CD4-positive, alpha-beta T cell (primary cell): ENCODE results near the gene WFIKKN1. TPM values are rescaled to one million over a fixed set of nuclear protein-coding genes. Genes with fewer than 3 reads are reported as not detected.

ENCODE experiments used
- ATAC-seq: fragments of 200-7000 bp; cut with Tn5 transposase; one replicate; pipeline ENCODE4 v1.10.0; 2022; ENCODE audit warnings: mild to moderate bottlenecking; ENCODE audit not compliant: poor library complexity
- CTCF ChIA-PET: fragments of 350-600 bp; sonication (Branson Sonifier 250); formaldehyde crosslinking; loops from one replicate; lab custom pipeline; 2021; ENCODE audit warnings: antibody characterized with exemption, inconsistent platforms; lab: Charles Lee
- POLR2A ChIA-PET: fragments of 350-600 bp; sonication (Branson Sonifier 250); formaldehyde crosslinking; loops from one replicate; lab custom pipeline; 2021; ENCODE audit warnings: antibody characterized with exemption, inconsistent platforms; lab: Charles Lee
- DNase-seq, 14 experiments: peaks; one replicate each; pipeline ENCODE4 v3.0.0-alpha.2; 2013 to 2020; ENCODE audit warnings: mixed read lengths in 2 of 14
- H3K27ac ChIP-seq, 2 donors: one replicate each; pipeline versions ENCODE4 v1.5.1 to v1.7.0; 2013; ENCODE audit warnings: low read length in 2 of 2, low read depth in 1 of 2, mild to moderate bottlenecking in 1 of 2
- H3K27me3 ChIP-seq, 2 experiments: 1 replicate in 1 of 2; 2 replicates in 1 of 2; pipeline versions ENCODE4 v1.6.1 to v1.7.0; 2013; ENCODE audit warnings: low read length in 2 of 2, control low read depth in 1 of 2, mild to moderate bottlenecking in 1 of 2, moderate library complexity in 1 of 2; ENCODE audit not compliant: insufficient read depth in 2 of 2, control insufficient read depth in 1 of 2
- H3K36me3 ChIP-seq: one replicate; pipeline ENCODE4 v1.6.1; 2013; ENCODE audit warnings: low read length, control low read depth; ENCODE audit not compliant: insufficient read depth
- H3K4me1 ChIP-seq: one replicate; pipeline ENCODE4 v1.6.1; 2013; ENCODE audit warnings: low read length, control low read depth; ENCODE audit not compliant: insufficient read depth
- H3K4me3 ChIP-seq: one replicate; pipeline ENCODE4 v1.5.1; 2013; ENCODE audit warnings: mild to moderate bottlenecking, low read length, moderate library complexity
- H3K9me3 ChIP-seq, 2 experiments: 1 replicate in 1 of 2; 2 replicates in 1 of 2; pipeline versions ENCODE4 v1.6.1 to v1.7.0; 2013; ENCODE audit warnings: low read length in 2 of 2, mild to moderate bottlenecking in 2 of 2, control low read depth in 1 of 2, moderate library complexity in 1 of 2; ENCODE audit not compliant: control insufficient read depth in 1 of 2, insufficient read depth in 1 of 2
- H3K27ac Mint-ChIP-seq: one replicate; pipeline ENCODE4 v1.8.0; 2020; ENCODE audit warnings: mixed read lengths
- H3K27me3 Mint-ChIP-seq: one replicate; pipeline ENCODE4 v1.8.0; 2021; ENCODE audit warnings: mixed read lengths
- H3K36me3 Mint-ChIP-seq: one replicate; pipeline ENCODE4 v1.8.0; 2021; ENCODE audit warnings: low read depth, mixed read lengths
- H3K4me1 Mint-ChIP-seq: one replicate; pipeline ENCODE4 v1.8.0; 2021; ENCODE audit warnings: low read depth, mixed read lengths
- H3K4me3 Mint-ChIP-seq: one replicate; pipeline ENCODE4 v1.8.0; 2020; ENCODE audit warnings: mild to moderate bottlenecking, mixed read lengths
- H3K9me3 Mint-ChIP-seq: one replicate; pipeline ENCODE4 v1.8.0; 2020; ENCODE audit warnings: mixed read lengths
- CTCF ChIP-seq: fragments of 200-600 bp; IDR thresholded peaks from one replicate; pipeline ENCODE4 v1.8.0; 2022; ENCODE audit warnings: antibody characterized with exemption, mild to moderate bottlenecking
- intact Hi-C, 2 experiments: fragments of 100-400 bp; cut with DNase I in 1 of 2; cut with micrococcal nuclease in 1 of 2; formaldehyde crosslinking; loops; one replicate each; pipeline versions ENCODE4 v1.15.1 to v1.9.0; 2023 to 2025; cut with DNase I, micrococcal nuclease
- total RNA-seq, 174 experiments: library from RNA in 2 of 174; stranded (reverse) in 2 of 174; gene quantifications; one replicate each; pipeline ENCODE4 v1.2.3 and lab custom pipeline; 2021 to 2026

The WFIKKN1 gene
- total RNA-seq, 2 experiments from 2014 or later = 0.64 to 0.99 TPM

GRCh38 chr16:616733-617586, 13.8 kb upstream of the WFIKKN1 start:
- H3K27ac ChIP-seq = no peak overlapping the region
- ChIA-PET POLR2A (no interaction called here), CTCF (no interaction called here)
- Mint-ChIP-seq H3K36me3 (no peaks in the 10 kb centered on the region), H3K4me3 (no peak overlapping the region), H3K27ac (no peak overlapping the region), H3K27me3 (no peaks in the 10 kb centered on the region), H3K4me1 (no peaks in the 10 kb centered on the region), H3K9me3 (no peaks in the 10 kb centered on the region)
- peaks cover 3% of the 10 kb centered on the region for H3K36me3 ChIP-seq
- H3K9me3 ChIP-seq = no peaks in the 10 kb centered on the region
- TF ChIP-seq CTCF = no peak
- no peaks in the 10 kb centered on the region for H3K4me1 ChIP-seq
- no peaks in the 10 kb centered on the region for H3K27me3 ChIP-seq
- no peak for ATAC-seq
- no peak overlapping the region for H3K4me3 ChIP-seq
- no peak for DNase-seq
- intact Hi-C loops = no loop called here

- H3K27ac Mint-ChIP-seq = no peak overlapping the region
- Histone ChIP-seq H3K27ac (no peak overlapping the region), H3K9me3 (no peaks in the 10 kb centered on the region), H3K27me3 (no peaks in the 10 kb centered on the region), H3K4me3 (no peak overlapping the region), H3K4me1 (no peaks in the 10 kb centered on the region), H3K36me3 (peaks cover 3% of the 10 kb centered on the region)
- intact Hi-C loops = no loop called here
- no peaks in the 10 kb centered on the region for H3K9me3 Mint-ChIP-seq
- ATAC-seq (no peak), DNase-seq (no peak)
- H3K4me1 Mint-ChIP-seq = no peaks in the 10 kb centered on the region
- no peak for TF ChIP-seq CTCF
- POLR2A ChIA-PET = no interaction called here
- CTCF ChIA-PET = no interaction called here
- H3K4me3 Mint-ChIP-seq = no peak overlapping the region
- no peaks in the 10 kb centered on the region for H3K27me3 Mint-ChIP-seq
- H3K36me3 Mint-ChIP-seq = no peaks in the 10 kb centered on the region
Observed at GRCh38 chr16:617855-618254, 12.9 kb upstream of the WFIKKN1 start.

GRCh38 chr16:619476-620100, 11.2 kb upstream of the WFIKKN1 start:
- Histone ChIP-seq H3K9me3 (no peaks in the 10 kb centered on the region), H3K36me3 (peaks cover 3% of the 10 kb centered on the region), H3K4me1 (no peaks in the 10 kb centered on the region), H3K27me3 (no peaks in the 10 kb centered on the region), H3K27ac (no peak overlapping the region), H3K4me3 (no peak overlapping the region)
- no peaks in the 10 kb centered on the region for H3K9me3 Mint-ChIP-seq
- CTCF ChIA-PET = no interaction called here
- TF ChIP-seq CTCF = no peak
- POLR2A ChIA-PET = no interaction called here
- no peak for ATAC-seq
- intact Hi-C loops = no loop called here
- H3K36me3 Mint-ChIP-seq = no peaks in the 10 kb centered on the region
- no peak overlapping the region for H3K27ac Mint-ChIP-seq
- H3K4me3 Mint-ChIP-seq = no peak overlapping the region
- DNase-seq = no peak
- no peaks in the 10 kb centered on the region for H3K27me3 Mint-ChIP-seq
- H3K4me1 Mint-ChIP-seq = no peaks in the 10 kb centered on the region
